ENCODE results near the gene SH3BP5L. TPM values are rescaled to one million over a fixed set of nuclear protein-coding genes. Genes with fewer than 3 reads are reported as not detected.

Gene SH3BP5L
- total and polyA plus RNA-seq, 2 of the 4 experiments (the other 2 are of a cell fraction) = 23.3 to 35.9 TPM

DNA sequence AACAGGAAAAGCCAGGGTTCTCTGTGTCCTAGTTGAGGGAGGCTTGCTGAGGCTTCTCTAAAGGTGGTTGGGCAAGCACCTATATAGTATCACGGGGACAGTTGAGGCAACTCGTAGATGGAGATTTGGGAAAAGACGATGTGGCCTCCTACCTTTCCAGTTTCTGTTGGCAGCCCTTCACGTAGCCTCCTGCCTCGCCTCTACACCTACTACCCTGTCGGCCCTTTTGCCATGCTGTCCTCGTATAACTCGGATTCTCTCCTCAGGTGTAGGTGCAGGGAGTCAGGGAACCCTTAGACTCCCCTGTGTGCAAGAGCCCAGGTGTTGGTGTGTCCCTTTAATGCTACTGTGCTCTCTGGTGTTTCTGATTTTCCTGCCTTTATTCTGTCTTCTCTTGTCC lies 22.9 kb upstream of the SH3BP5L start:
- Histone ChIP-seq H2AFZ (replicated peaks; ENCODE audit: low read length, poor library complexity) (no peak overlapping the region), H3K27ac (ENCODE audit: insufficient read depth, low read length) (no peak overlapping the region), H3K14ac (replicated peaks; ENCODE audit: low read depth, low read length) (no peak overlapping the region), H3K9ac (ENCODE audit: low read depth, low read length) (no peak overlapping the region), H3K36me3 (ENCODE audit: control insufficient read depth, insufficient read depth, low read length) (peaks cover 58% of the 10 kb centered on the region), H3K18ac (ENCODE audit: low read depth, low read length) (no peak overlapping the region), H4K91ac (ENCODE audit: insufficient read depth, low read depth, low read length) (no peak overlapping the region), H2BK15ac (ENCODE audit: low read depth, low read length) (no peak overlapping the region), H2BK20ac (ENCODE audit: low read depth, low read length) (no peak overlapping the region), H3K56ac (ENCODE audit: extremely low read depth, insufficient read depth, low read length) (no peak overlapping the region), H4K5ac (ENCODE audit: low read depth, low read length) (no peak overlapping the region), H3K4ac (ENCODE audit: low read depth, low read length) (no peak overlapping the region), H3K4me1 (ENCODE audit: control insufficient read depth, insufficient read depth, low read length) (no peaks in the 10 kb centered on the region), H3K27me3 (ENCODE audit: control insufficient read depth, insufficient read depth, low read length) (no peaks in the 10 kb centered on the region), H2BK120ac (ENCODE audit: low read depth, low read length) (no peak overlapping the region), H3K23ac (ENCODE audit: low read depth, low read length) (no peak overlapping the region), H3K9me3 (ENCODE audit: control insufficient read depth, insufficient read depth, low read length) (no peaks in the 10 kb centered on the region), H3K4me2 (ENCODE audit: low read depth, low read length) (no peak overlapping the region), H3K4me3 (ENCODE audit: insufficient read depth, low read depth, low read length) (no peak overlapping the region), H2AK5ac (ENCODE audit: low read depth, low read length) (no peak overlapping the region), H4K20me1 (ENCODE audit: insufficient read depth, low read length) (no peaks in the 10 kb centered on the region; the same call in 1 of the 2 replicates), H3K79me1 (ENCODE audit: low read depth in 1 of 2, low read length in 2 of 2) (peaks cover 19% of the 10 kb centered on the region in 2 experiments), H3K9me1 (ENCODE audit: insufficient read depth, low read length) (peaks cover 10% of the 10 kb centered on the region; the same call in 1 of the 2 replicates), H4K8ac (ENCODE audit: low read depth in 2 of 2, low read length in 2 of 2) (no peak overlapping the region), H2AK9ac (replicated peaks; ENCODE audit: low read depth, low read length, poor library complexity) (no peak overlapping the region), H2BK5ac (ENCODE audit: low read depth, low read length, poor library complexity, severe bottlenecking) (no peak overlapping the region)
- WGBS, 2 experiments (ENCODE audit: extremely low coverage in 2 of 2, insufficient read length in 1 of 2) = 100% methylated on average over 1 of the region's 8 CpGs; no CpG with 5 or more reads in 1 of the 2 experiments
- in situ Hi-C loops (cut with MboI; ENCODE audit: low sequenced_read_pairs) = no loop called here
- ChIA-PET POLR2A (ENCODE audit: unreplicated experiment) (no interaction called here), CTCF (no interaction called here)
- ATAC-seq (ENCODE audit: low read depth) (no peak), DNase-seq (no peak)
- intact Hi-C loops (cut with micrococcal nuclease) = no loop called here
- no TSS peak for BruUV-seq (replicated peaks)
- TF ChIP-seq MAZ (IDR thresholded peaks at IDR 0.05; ENCODE audit: borderline replicate concordance, low read depth, low read length) = no peak
- TF ChIP-seq MAFK (IDR thresholded peaks at IDR 0.05; ENCODE audit: low read depth, low read length) = no peak
- no peak for TF ChIP-seq USF2 (IDR thresholded peaks at IDR 0.05; ENCODE audit: low read depth, low read length)
- TF ChIP-seq BHLHE40 (IDR thresholded peaks at IDR 0.05; ENCODE audit: low read depth, low read length) = no peak
- no peak for TF ChIP-seq RFX5 (IDR thresholded peaks at IDR 0.05; ENCODE audit: low read depth, low read length)
- no peak for TF ChIP-seq MXI1 (IDR thresholded peaks at IDR 0.05; ENCODE audit: borderline replicate concordance, low read depth, low read length)
- TF ChIP-seq SMC3 (IDR thresholded peaks at IDR 0.05; ENCODE audit: low read depth, low read length) = no peak
- TF ChIP-seq RAD21 (IDR thresholded peaks at IDR 0.05; ENCODE audit: low read length) = no peak
- no peak for TF ChIP-seq NFE2L2 (IDR thresholded peaks at IDR 0.05; ENCODE audit: low read depth, low read length)
- no peak for TF ChIP-seq CHD1 (IDR thresholded peaks at IDR 0.05; ENCODE audit: low read depth, low read length)
- TF ChIP-seq FOS (IDR thresholded peaks at IDR 0.05; ENCODE audit: low read depth, low read length) = no peak
- no peak for TF ChIP-seq RCOR1 (IDR thresholded peaks at IDR 0.05; ENCODE audit: insufficient replicate concordance, low read length)
- dilution Hi-C loops (cut with HindIII; ENCODE audit: low sequenced_read_pairs, unreplicated experiment) = no loop called here

All from IMR-90 (cell line).